NK-92 (cell line): ENCODE data around the gene PPP2R1B.

Experiments
- DNase-seq: peaks from one replicate; lab custom pipeline; 2025; ENCODE audit not compliant: unreplicated experiment; lab: John Stamatoyannopoulos, UW

Gene PPP2R1B

GRCh38 chr11:111765984-111766833, at the start of gene PPP2R1B:
Gene PPP2R1B, minus strand, starts transcription at chr11:111766389. Its CDS starts 28 bp downstream, at chr11:111766361.
- DNase-seq: peak; percentile 15

- DNase-seq: no peak
Observed at GRCh38 chr11:111815489-111815888, 49.3 kb upstream of the PPP2R1B start.

GRCh38 chr11:111814557-111815320, 48.5 kb upstream of the PPP2R1B start:
- no peak for DNase-seq

DNA sequence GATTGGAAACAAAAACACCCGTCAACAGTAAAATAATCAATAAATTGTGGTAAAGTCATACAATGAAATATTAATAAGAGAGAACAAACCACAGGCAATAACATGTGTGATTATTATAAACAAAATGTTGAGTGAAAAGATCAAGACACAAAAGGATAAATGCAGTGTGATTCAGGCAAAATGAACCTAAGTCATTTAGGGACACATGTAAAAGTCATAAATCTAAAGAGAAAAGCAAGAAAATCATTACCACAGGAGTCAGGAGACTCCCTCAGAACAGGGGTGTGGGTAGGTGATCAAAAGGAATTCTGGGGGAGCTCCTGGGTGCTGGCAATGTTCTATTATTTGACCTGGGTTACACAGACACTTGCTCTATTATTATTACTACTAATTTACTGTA, 47.9 kb upstream of the PPP2R1B start:
- DNase-seq: no peak

GRCh38 chr11:111812211-111812610, 46.0 kb upstream of the PPP2R1B start:
- no peak for DNase-seq

GRCh38 chr11:111811445-111811844, 45.3 kb upstream of the PPP2R1B start:
- DNase-seq: no peak

DNA sequence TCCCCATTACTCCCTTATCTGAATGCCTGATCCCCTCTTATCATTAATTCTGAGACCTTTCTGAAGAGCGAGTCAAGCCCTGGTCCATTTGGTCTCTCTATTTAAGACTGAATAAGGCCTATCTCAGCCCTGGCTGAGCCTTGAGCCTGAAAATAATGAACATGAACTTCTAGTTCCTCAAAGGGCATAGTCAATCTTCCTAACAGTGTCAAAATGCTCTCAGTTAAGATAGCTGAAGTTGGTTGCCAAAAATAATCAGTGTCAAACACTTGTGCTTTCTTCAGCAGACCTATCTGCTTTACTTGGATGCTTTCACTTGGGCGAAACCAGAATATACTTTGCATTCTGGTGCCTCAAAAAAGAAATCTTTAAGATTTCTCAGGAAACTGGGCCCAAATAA, 42.6 kb upstream of the PPP2R1B start:
- DNase-seq: no peak

DNA sequence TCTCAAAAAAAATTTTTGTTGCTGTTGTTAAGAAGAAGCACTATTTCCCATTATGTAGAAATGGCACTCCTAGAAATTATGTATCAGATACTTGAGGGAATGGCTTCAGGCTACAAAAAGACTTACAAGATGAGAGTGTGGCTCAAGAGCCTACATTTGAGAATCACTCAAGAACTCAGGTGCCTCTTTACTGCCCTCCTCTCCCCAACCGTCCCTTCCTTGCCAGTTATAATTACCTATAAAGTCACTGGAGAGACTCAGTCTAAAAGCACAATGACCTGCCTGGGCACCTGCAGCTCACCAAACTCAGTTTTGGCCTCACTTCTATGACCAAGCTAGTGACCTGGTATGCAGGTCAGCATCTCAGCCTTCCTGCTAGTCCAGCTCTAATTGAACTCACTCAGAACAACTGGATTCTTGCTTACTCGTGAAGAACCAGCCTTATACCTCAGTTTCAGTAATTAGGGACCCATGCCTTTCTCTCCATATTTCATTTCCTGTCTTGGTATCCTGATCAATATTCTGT, 41.9 kb upstream of the PPP2R1B start:
- no peak for DNase-seq

DNA sequence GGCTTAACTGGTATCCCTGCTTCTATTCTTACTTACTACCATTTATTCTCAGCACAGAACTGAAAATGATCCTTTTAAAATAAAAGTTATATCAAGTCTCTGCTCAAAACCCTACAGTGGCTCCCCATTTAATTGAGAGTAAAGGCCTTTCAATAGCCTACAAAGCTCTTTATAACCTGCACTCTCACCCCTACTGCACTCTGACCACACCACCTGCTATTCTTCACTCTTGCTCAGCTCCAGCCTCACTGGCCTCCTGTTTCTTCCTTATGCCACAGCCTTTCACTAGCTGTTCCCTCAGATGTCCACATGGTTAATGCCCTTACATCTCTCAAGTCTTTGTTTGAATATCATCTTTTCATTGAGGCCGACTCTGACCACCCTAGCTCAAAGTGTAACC, 40.9 kb upstream of the PPP2R1B start:
- DNase-seq: no peak

DNA sequence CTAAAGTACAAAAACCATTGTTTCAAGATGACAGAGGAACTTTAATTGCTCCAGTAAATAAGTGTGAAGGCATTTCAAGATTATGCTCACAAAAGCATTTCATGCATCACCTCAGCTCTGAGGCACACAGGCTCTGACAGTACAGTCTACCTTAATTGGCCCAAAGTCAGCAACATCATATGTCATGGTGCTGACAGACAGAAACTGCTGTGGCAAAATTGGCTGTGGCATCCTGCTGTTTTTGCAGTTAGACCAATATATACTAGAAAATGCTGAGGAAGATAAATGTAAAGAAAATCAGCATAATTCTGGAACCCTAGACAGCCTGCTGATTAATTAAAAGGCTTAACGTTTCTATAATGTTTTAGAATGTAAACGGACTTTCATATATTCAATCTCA, 34.9 kb upstream of the PPP2R1B start:
- no peak for DNase-seq

GRCh38 chr11:111798279-111798678, 32.1 kb upstream of the PPP2R1B start:
- no peak for DNase-seq

GRCh38 chr11:111797145-111797581, 31.0 kb upstream of the PPP2R1B start:
- DNase-seq: no peak

DNA sequence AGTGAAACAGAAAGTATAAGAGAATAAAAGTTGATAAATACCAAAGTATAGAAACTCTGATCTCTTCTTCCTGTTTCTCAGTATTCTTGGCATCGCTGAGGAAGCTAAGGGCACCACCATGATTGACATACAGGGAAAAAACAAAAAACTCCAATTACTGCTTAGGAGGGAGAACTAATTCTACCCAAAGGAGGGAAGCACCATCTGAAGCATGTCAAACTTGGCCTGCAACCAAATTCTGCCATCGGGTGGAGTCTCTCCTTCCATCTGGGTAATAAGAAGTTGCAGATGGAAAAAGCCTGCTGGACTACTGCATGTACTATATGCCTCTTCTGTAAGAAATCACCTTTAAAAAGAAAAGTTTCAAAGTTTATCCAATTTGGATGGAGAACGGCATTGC, 30.5 kb upstream of the PPP2R1B start:
- no peak for DNase-seq

GRCh38 chr11:111795334-111795985, 29.3 kb upstream of the PPP2R1B start:
- DNase-seq: no peak

GRCh38 chr11:111793863-111794262, 27.7 kb upstream of the PPP2R1B start:
- no peak for DNase-seq

DNA sequence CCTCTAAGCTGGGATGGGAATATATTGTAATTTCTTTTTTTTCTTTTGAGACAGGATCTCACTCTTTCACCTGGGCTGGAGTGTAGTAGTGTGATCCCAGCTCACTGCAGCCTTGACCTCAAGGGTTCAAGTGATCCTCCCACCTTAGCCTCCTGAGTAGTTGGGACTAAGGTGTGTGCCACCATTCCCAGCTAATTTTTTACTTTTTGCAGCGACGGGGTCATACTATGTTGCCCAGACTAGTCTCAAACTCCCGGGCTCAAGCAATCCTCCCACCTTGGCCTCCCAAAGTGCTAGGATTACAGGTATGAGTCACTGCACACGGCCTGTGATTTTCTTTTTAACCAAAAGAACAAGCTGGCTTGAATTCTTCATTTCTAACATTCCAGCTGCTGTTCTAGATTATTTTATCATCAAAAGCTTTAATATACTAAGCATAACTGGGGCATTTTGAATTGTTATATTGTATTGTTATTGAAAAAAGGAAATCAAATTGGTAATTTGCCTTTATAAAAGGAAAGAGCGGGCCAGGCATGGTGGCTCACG, 26.8 kb upstream of the PPP2R1B start:
- no peak for DNase-seq

DNA sequence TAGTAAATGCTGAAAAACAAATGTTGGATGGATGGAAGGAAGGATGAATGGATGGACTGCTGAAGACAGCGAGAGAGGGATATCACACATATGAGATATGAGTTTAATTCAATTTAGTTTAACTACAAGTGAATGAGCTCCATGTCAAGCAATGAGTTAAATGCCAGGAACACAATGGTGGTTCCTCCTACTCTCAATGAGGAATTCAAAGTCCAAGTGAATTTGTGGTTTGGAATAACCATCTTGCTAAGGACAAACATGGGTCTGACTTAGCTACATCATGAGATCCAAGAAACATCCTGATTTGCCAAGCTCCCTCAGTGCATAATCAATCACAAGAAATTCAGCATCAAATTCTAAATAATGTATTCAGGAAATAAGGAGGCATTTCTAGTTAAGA, 26.1 kb upstream of the PPP2R1B start:
- DNase-seq: no peak

DNA sequence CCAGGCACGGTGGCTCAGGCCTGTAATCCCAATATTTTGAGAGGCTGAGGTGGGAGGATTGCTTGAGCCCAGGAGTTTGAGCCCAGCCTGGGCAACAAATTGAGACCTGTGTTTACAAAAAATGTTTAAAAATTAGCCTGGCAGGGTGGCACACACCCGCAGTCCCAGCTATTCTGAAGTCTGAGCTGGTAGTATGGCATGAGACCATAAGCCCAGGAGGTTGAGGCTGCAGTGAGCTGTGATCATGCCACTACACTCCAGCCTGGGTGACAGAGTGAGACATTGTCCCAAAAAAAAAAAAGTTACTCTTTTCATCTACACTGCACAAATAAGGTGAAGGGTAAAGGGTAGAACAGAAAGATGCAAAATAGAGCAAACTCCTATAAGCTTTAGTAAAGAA, 22.3 kb upstream of the PPP2R1B start:
- DNase-seq: no peak

DNA sequence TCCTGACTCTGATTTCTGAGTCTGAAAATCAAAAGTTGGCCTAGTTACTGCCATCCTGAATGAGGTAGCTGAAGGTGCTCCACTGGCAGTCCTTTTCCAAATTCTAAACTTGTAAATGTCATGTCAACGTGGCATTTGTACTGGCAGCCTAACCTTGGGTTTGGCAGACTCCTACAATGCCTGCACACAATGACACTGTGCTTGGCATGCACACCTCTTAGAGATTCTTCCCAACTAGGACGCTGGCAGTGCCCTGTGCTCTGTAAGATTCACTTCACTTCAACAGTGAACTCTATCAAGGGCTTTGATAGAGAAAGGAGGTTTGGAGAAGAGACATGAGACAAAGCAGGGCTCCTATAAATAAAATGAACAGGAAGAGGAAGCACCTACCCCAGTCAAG, 21.9 kb upstream of the PPP2R1B start:
- DNase-seq: no peak

GRCh38 chr11:111785886-111786412, 19.8 kb upstream of the PPP2R1B start:
- DNase-seq: no peak

DNA sequence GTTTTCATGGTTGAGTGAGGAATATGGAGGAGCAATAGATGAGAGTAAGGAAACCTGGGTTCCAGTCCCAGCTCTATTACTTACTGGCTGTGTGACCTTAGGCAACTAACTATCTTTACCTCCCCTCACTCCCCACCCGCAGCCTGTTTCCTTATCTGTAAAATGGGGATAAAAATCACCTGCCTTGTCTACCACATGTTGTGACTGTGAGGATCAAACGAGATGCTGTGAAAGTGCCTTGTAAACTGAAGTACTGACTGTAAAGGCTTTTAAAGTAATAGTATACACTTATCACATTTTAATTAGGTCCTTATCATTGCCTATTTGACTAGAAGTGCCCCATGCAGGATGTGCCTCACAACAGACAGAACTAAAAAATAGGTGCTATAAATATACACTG, 18.9 kb upstream of the PPP2R1B start:
- DNase-seq: no peak
